Activated naive CD8-positive, alpha-beta T cell treated with anti-CD3 and anti-CD28 coated beads, Interleukin-2, amount 10 ng/mL, durations not matched to agents 7 days and 5 days (primary cell): Measurements from ENCODE around the gene ARPC5. TPM values are rescaled to one million over a fixed set of nuclear protein-coding genes. Genes with fewer than 3 reads are reported as not detected.
"Not testable (repeated sequence)": the region's sequence is repeated elsewhere in the genome, so short reads cannot be mapped to it uniquely, and the experiment has no call there.

Experiments
- ATAC-seq: fragments of 150-1000 bp; cut with Tn5 transposase; one replicate; pipeline ENCODE4 v1.10.0; 2021; ENCODE audit warnings: low read depth, moderate library complexity
- POLR2A ChIA-PET: fragments of 350-600 bp; sonication (Branson Sonifier 250); formaldehyde crosslinking; loops from one replicate; lab custom pipeline; 2021; ENCODE audit warnings: antibody characterized with exemption; lab: Charles Lee
- DNase-seq: peaks from one replicate; pipeline ENCODE4 v3.0.0; 2021
- H3K27ac Mint-ChIP-seq: one replicate; pipeline ENCODE4 v1.8.0; 2022; ENCODE audit warnings: mild to moderate bottlenecking, mixed read lengths
- H3K27me3 Mint-ChIP-seq: one replicate; pipeline ENCODE4 v1.8.0; 2022; ENCODE audit warnings: mild to moderate bottlenecking, moderate library complexity, mixed read lengths
- H3K36me3 Mint-ChIP-seq: one replicate; pipeline ENCODE4 v1.8.0; 2021; ENCODE audit warnings: mild to moderate bottlenecking, mixed read lengths
- H3K4me1 Mint-ChIP-seq: one replicate; pipeline ENCODE4 v1.8.0; 2021; ENCODE audit warnings: mixed read lengths
- H3K4me3 Mint-ChIP-seq: one replicate; pipeline ENCODE4 v1.8.0; 2022; ENCODE audit warnings: mild to moderate bottlenecking, moderate library complexity, mixed read lengths
- H3K9me3 Mint-ChIP-seq: one replicate; pipeline ENCODE4 v1.8.0; 2021; ENCODE audit warnings: mixed read lengths
- total RNA-seq, 2 experiments: library from RNA; stranded (reverse); gene quantifications; one replicate each; pipeline ENCODE4 v1.2.3, GENCODE V29; 2021

Gene ARPC5
- total RNA-seq: 100 to 1,000 TPM; 186 to 207 TPM

GRCh38 chr1:183635606-183636333, at the start of gene ARPC5:
Gene ARPC5, minus strand, starts transcription at chr1:183635783. Its CDS starts 124 bp downstream, at chr1:183635659.
- POLR2A ChIA-PET: interaction anchor here (1.0 to 4.4 kb wide), 4 partner anchors 163 to 796 kb away, joined by 3 to 21 read pairs (median 4); partner anchors contain the start of genes SMG7 and TSEN15
- H3K4me1 Mint-ChIP-seq: peaks cover 23% of the 10 kb centered on the region
- no peaks in the 10 kb centered on the region for H3K9me3 Mint-ChIP-seq
- peaks cover 15% of the 10 kb centered on the region for H3K36me3 Mint-ChIP-seq
- DNase-seq (peak; percentile 98), ATAC-seq (peak; percentile 96)
- H3K27me3 Mint-ChIP-seq: peaks cover 22% of the 10 kb centered on the region
- peak within 1 kb of the TSS; percentile 100 for H3K4me3 Mint-ChIP-seq
- peak within 1 kb of the TSS; percentile 100 for H3K27ac Mint-ChIP-seq

DNA sequence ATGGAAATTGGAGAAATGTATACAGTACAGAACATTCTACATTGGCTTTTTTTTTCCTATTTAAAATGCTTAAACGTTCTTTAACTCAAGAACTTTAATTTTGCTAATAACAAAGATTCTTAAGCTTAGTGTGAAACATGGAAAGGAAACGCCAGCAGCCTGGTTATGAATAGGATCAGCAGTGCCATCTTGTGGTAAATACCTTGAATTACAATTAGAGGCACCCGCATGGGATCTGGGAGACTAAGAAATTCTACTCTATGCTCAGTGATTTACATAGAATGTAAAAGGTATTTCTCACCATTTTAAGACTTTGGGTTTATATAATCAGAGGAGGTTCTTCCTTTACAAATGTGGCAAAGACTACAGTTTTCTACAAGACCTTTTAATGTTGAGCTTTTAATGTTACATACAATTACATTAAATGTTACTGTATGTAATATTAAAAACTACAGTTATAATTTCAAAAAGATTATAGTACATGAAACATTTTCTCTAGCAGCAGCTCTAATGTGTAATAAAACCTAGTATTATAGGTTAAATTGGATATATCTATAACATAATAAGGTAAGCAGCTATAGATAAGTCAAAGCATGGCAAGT, 49.6 kb upstream of the ARPC5 start:
- Mint-ChIP-seq H3K36me3 (no peaks in the 10 kb centered on the region), H3K4me3 (no peak overlapping the region), H3K27ac (no peak overlapping the region), H3K27me3 (peaks cover 15% of the 10 kb centered on the region), H3K4me1 (peaks cover 8% of the 10 kb centered on the region), H3K9me3 (no peaks in the 10 kb centered on the region)
- DNase-seq (no peak), ATAC-seq (no peak)
- POLR2A ChIA-PET: interaction anchor here (1.0 kb wide), 1 partner anchor 30 kb away, joined by 3 read pairs; no protein-coding TSS in a partner anchor

GRCh38 chr1:183679363-183679762, 43.8 kb upstream of the ARPC5 start:
- DNase-seq, H3K4me3 Mint-ChIP-seq, ATAC-seq, POLR2A ChIA-PET, H3K27ac Mint-ChIP-seq, H3K9me3 Mint-ChIP-seq, H3K4me1 Mint-ChIP-seq, H3K36me3 Mint-ChIP-seq: not testable (repeated sequence)
- H3K27me3 Mint-ChIP-seq: peaks cover 15% of the 10 kb centered on the region

- Mint-ChIP-seq H3K27me3 (peaks cover 17% of the 10 kb centered on the region), H3K4me1 (peaks cover 4% of the 10 kb centered on the region), H3K27ac (no peak overlapping the region), H3K36me3 (no peaks in the 10 kb centered on the region), H3K4me3 (no peak overlapping the region), H3K9me3 (no peaks in the 10 kb centered on the region)
- no peak for ATAC-seq
- POLR2A ChIA-PET: no interaction called here
- no peak for DNase-seq
These were observed 43.2 kb upstream of the ARPC5 start for GRCh38 chr1:183678819-183679218.

DNA sequence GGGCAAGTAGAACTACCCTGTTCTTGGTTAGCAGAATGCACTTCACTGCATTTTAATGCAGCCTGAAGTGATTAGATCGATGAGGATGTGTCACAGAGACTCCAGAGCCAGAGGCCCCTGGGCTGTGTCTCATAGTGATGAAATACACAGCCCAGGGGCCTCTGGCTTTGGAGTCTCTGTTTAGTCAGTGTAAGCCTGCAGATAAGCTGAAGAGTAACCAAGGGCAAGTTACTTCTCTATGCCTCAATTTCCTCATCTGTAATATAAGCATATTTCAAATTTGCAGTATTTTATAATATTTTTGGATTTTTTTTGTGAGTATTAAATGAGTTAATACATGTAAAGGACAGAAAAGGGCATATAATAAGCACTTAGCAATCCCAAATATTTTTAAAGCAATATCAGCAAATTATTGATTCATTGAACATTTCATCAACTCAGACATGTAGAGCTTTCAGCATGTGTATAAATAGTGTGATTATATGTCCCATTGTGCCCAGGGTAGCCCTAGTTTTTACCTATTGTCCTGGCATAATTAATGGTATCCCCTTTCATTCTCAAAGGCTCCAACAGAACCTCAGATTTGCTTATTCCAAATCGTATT, 41.1 kb upstream of the ARPC5 start:
- DNase-seq: no peak
- H3K4me1 Mint-ChIP-seq: no peaks in the 10 kb centered on the region
- no peaks in the 10 kb centered on the region for H3K9me3 Mint-ChIP-seq
- H3K36me3 Mint-ChIP-seq: peaks cover 2% of the 10 kb centered on the region
- no peak overlapping the region for H3K4me3 Mint-ChIP-seq
- H3K27me3 Mint-ChIP-seq: peaks cover 6% of the 10 kb centered on the region
- POLR2A ChIA-PET: no interaction called here
- H3K27ac Mint-ChIP-seq: no peak overlapping the region
- ATAC-seq: no peak

GRCh38 chr1:183675883-183676585, 40.5 kb upstream of the ARPC5 start:
- ATAC-seq (no peak), DNase-seq (no peak)
- POLR2A ChIA-PET: no interaction called here
- H3K27me3 Mint-ChIP-seq: peaks cover 5% of the 10 kb centered on the region
- H3K4me3 Mint-ChIP-seq: no peak overlapping the region
- H3K9me3 Mint-ChIP-seq: no peaks in the 10 kb centered on the region
- H3K27ac Mint-ChIP-seq: no peak overlapping the region
- H3K4me1 Mint-ChIP-seq: no peaks in the 10 kb centered on the region
- peaks cover 2% of the 10 kb centered on the region for H3K36me3 Mint-ChIP-seq

- Mint-ChIP-seq H3K4me3 (no peak overlapping the region), H3K27me3 (peaks cover 5% of the 10 kb centered on the region), H3K36me3 (peaks cover 5% of the 10 kb centered on the region), H3K27ac (no peak overlapping the region), H3K4me1 (no peaks in the 10 kb centered on the region), H3K9me3 (peaks cover 5% of the 10 kb centered on the region)
- POLR2A ChIA-PET: no interaction called here
- DNase-seq (no peak), ATAC-seq (no peak)
These were observed 39.8 kb upstream of the ARPC5 start for GRCh38 chr1:183675381-183675780.

- no peaks in the 10 kb centered on the region for H3K4me1 Mint-ChIP-seq
- H3K36me3 Mint-ChIP-seq: peaks cover 6% of the 10 kb centered on the region
- ATAC-seq (no peak), DNase-seq (no peak)
- H3K4me3 Mint-ChIP-seq: no peak overlapping the region
- POLR2A ChIA-PET: no interaction called here
- no peak overlapping the region for H3K27ac Mint-ChIP-seq
- peaks cover 5% of the 10 kb centered on the region for H3K27me3 Mint-ChIP-seq
- peaks cover 5% of the 10 kb centered on the region for H3K9me3 Mint-ChIP-seq
These were observed 39.3 kb upstream of the ARPC5 start for GRCh38 chr1:183674886-183675285.

DNA sequence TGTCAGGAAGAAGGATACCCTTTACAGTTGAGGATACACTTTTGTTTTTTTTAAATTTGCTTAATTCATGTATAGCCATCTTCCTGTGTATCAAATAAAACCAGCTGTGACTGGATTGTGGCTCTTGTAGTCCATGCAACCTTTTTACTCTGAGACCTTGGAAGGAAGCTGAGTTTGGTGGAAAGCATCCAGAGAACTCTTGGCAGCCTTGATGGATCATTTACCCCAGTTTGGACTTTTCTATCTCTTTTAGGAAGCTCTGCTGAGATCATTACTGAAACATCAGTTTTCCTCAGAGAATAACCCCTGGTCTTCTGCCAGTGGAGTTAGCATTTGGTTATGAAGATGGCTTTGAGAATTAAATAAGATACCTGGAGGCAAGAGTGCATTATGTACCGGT, 38.8 kb upstream of the ARPC5 start:
- no peaks in the 10 kb centered on the region for H3K4me1 Mint-ChIP-seq
- no peak overlapping the region for H3K4me3 Mint-ChIP-seq
- ATAC-seq (no peak), DNase-seq (no peak)
- H3K27ac Mint-ChIP-seq: no peak overlapping the region
- peaks cover 5% of the 10 kb centered on the region for H3K27me3 Mint-ChIP-seq
- POLR2A ChIA-PET: no interaction called here
- H3K36me3 Mint-ChIP-seq: peaks cover 6% of the 10 kb centered on the region
- peaks cover 5% of the 10 kb centered on the region for H3K9me3 Mint-ChIP-seq

DNA sequence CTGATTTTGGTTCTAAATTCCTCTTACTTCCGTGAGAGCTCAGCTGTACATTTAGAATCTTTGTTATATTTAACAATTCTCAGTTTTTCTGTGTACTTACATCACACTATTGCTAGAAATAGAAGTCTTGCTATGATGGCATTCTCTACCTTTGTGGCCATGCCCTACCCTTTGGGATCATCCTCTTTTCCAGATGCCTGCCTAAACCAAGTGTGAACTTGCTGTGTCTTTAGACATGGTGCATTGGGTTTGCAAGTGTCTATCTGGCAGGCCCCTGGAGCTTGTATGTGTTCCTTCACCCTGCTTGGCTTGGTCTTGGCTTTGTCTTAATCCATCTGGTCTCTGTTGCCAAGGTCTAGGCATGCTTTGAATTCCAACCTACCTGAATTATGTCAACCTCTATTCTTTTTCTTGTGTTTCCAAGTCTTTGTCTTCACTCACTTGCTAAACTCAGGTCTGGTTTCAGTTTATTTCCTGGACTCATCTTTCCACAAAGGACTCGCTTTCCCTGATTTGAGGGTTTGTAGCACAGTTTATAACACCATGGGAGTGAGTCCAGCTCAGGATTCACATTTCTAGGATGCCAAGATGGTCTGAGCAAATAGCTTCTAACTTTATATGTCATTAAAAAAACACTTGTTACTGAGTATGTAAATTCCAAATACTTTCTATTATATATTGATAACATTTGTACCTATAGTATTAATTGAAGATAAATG, 38.2 kb upstream of the ARPC5 start:
- H3K4me3 Mint-ChIP-seq: no peak overlapping the region
- H3K9me3 Mint-ChIP-seq: peaks cover 5% of the 10 kb centered on the region
- H3K27me3 Mint-ChIP-seq: peaks cover 5% of the 10 kb centered on the region
- no peak for ATAC-seq
- no peaks in the 10 kb centered on the region for H3K4me1 Mint-ChIP-seq
- H3K36me3 Mint-ChIP-seq: peaks cover 6% of the 10 kb centered on the region
- DNase-seq: no peak
- H3K27ac Mint-ChIP-seq: no peak overlapping the region
- POLR2A ChIA-PET: no interaction called here

GRCh38 chr1:183670169-183670568, 34.6 kb upstream of the ARPC5 start:
- Mint-ChIP-seq H3K9me3 (peaks cover 5% of the 10 kb centered on the region), H3K27me3 (peaks cover 2% of the 10 kb centered on the region), H3K4me3 (no peak overlapping the region), H3K4me1 (no peaks in the 10 kb centered on the region), H3K36me3 (peaks cover 6% of the 10 kb centered on the region), H3K27ac (no peak overlapping the region)
- POLR2A ChIA-PET: no interaction called here
- ATAC-seq: no peak
- no peak for DNase-seq

- ATAC-seq (no peak), DNase-seq (no peak)
- H3K4me1 Mint-ChIP-seq: peaks cover 30% of the 10 kb centered on the region
- no peaks in the 10 kb centered on the region for H3K9me3 Mint-ChIP-seq
- peaks cover 2% of the 10 kb centered on the region for H3K36me3 Mint-ChIP-seq
- no peak overlapping the region for H3K27ac Mint-ChIP-seq
- no peak overlapping the region for H3K4me3 Mint-ChIP-seq
- peaks cover 4% of the 10 kb centered on the region for H3K27me3 Mint-ChIP-seq
- POLR2A ChIA-PET: no interaction called here
These were observed 20.8 kb upstream of the ARPC5 start for GRCh38 chr1:183656355-183656754.
